Ovary (tissue), 9 donors: ENCODE measurements around the gene NLN. TPM values are rescaled to one million over a fixed set of nuclear protein-coding genes. Genes with fewer than 3 reads are reported as not detected.
"Not testable (repeated sequence)": the region's sequence is repeated elsewhere in the genome, so short reads cannot be mapped to it uniquely, and the experiment has no call there.

Source experiments
- DNase-seq, 5 donors: peaks; one replicate each; pipeline ENCODE4 v3.0.0-alpha.2; 2019 to 2020
- H3K27ac ChIP-seq, 2 donors: fragments of 200-600 bp; one replicate each; pipeline versions ENCODE4 v1.5.1 to v1.8.0; 2019 to 2022
- H3K27me3 ChIP-seq: fragments of 200-600 bp; one replicate; pipeline ENCODE4 v1.8.0; 2022
- H3K36me3 ChIP-seq: fragments of 200-600 bp; sonication (generic); one replicate; pipeline ENCODE4 v1.5.1; 2019
- H3K4me1 ChIP-seq: one replicate; pipeline ENCODE4 v1.8.1; 2013; ENCODE audit warnings: mild to moderate bottlenecking, moderate library complexity; ENCODE audit not compliant: insufficient read depth
- H3K4me3 ChIP-seq: fragments of 200-600 bp; sonication (generic); one replicate; pipeline ENCODE4 v1.5.1; 2017
- H3K9me3 ChIP-seq, 2 donors: fragments of 200-600 bp in 1 of 2; sonication (generic) in 1 of 2; one replicate each; pipeline versions ENCODE4 v1.5.1 to v1.8.1; 2013 to 2019; ENCODE audit warnings: mild to moderate bottlenecking in 1 of 2, moderate library complexity in 1 of 2
- EP300 ChIP-seq: sonication (generic); formaldehyde crosslinking; IDR thresholded peaks from one replicate; pipeline ENCODE4 v1.6.1; 2017; ENCODE audit warnings: antibody characterized with exemption
- POLR2A ChIP-seq: fragments of 450-650 bp; IDR thresholded peaks from one replicate; pipeline ENCODE4 v1.6.1; 2017; ENCODE audit warnings: antibody characterized with exemption, mild to moderate bottlenecking, moderate library complexity
- WGBS, 3 donors: extraction: QIAGEN DNeasy Blood & Tissue Kit in 1 of 3; methylation state at CpG; one replicate each; pipeline versions ENCODE4 v1.1.5 to v1.1.7; 2013 to 2017; 5-methylcytosine and 5-hydroxymethylcytosine counted together
- intact Hi-C, 4 donors: fragments of 100-400 bp; cut with DNase I; formaldehyde crosslinking; loops; one replicate each; pipeline versions ENCODE4 v1.11.0 to v1.15.1; 2022 to 2023
- polyA plus RNA-seq, 2 donors: library from polyadenylated mRNA; stranded (reverse); fragments of 200-250 nt in 1 of 2; fragments of 350-450 nt in 1 of 2; fragmentation: Illumina TruSeq in 1 of 2; extraction: RNeasy Lipid Tissue Mini Kit (QIAGEN cat#74804) in 1 of 2; gene quantifications; one replicate each; pipeline ENCODE4 v1.2.3, GENCODE V29; 2013 to 2014
- total RNA-seq, 7 donors: library from RNA; depleted of rRNA in 2 of 7; stranded (reverse); fragments of >200 nt in 2 of 7; fragmentation: NEBNext Ultra II Directional in 3 of 7; extraction: Animal tissue kit (Norgen Biotek cat#: 25700) in 3 of 7; gene quantifications; one replicate each; pipeline versions ENCODE4 v1.1.0 to v1.2.4, GENCODE V29; 2016 to 2023
- TF ChIP-seq, protein P1 (sequence below), 3 donors: fragments of 450-650 bp in 2 of 3; fragments of 200-600 bp in 1 of 3; IDR thresholded peaks; one replicate each; pipeline versions ENCODE4 v1.5.1 to v1.8.0; 2016 to 2022; ENCODE audit warnings: antibody characterized with exemption in 3 of 3, mild to moderate bottlenecking in 1 of 3
- donor health status: DM: no; HTN: no; CAD: no; lungs with moderate emphysema.
- donor health status: DM: no; HTN: no; CAD: no.
- donor health status: Bipolar disorder and iron deficiency.
- donor health status: DM: yes; HTN: yes; CAD: no.
- donor health status: DM: no; HTN: no; CAD: no.
- donor health status: DM: yes; HTN: yes; CAD: no.

The NLN gene
- total and polyA plus RNA-seq, 9 donors: 2.3 to 16.3 (median 8.2) TPM

DNA sequence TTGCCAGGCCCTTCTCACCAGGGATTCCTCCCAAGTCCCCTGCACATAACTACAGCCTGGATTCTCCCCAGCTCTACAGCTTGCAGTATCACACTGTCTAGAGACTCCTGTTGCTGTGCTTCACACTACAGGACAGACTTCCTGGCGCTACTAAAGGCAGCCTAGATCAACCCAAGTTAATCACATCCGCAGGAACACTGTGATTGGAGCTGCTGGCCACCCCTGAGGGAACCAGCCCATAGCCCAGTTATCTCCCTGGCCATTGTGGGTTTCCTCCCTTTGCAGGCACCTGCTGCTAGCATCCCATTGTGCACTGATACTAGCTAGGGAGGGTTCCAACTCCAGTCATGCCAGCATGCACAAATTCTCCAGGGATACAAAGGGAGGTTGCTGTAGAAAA is 53.5 kb downstream of the NLN start:
- no peaks in the 10 kb centered on the region for H3K36me3 ChIP-seq
- intact Hi-C loops: no loop called here

DNA sequence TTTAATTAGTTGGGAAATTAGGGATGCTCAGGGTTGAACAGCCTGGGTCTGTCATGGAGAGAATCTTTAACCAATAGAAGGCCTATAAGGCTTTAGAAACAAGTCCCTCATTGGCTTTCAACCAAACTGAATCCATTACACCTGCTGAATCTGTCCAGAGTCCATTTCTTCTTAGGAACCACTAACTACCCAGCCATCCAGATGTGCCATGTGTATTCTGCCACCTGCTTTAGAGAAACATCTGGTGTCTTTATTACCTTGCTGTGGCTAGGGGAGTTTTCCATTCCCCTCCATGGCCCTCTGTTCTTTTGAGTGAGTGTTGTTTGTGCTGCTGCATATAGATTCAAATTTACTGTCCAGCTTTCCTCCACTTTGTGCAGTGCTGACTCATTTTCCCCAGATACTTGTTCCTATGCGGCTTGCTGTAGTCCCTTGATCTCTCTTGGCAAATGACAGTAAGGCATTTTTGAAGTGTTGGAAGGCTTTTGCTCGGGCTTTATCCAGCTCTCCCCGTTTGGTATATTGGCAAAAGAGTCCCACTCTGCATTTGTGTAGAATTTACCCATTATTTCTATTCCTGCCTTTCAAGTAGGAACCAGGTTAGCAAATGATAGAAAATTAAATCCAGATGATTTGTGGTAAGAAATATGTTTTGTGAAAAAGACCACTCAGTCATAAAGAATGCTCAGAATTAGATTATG is 54.6 kb downstream of the NLN start:
- WGBS, 3 donors: 83 to 89% (median 88%) methylated on average over 3 of the region's 3 CpGs
- DNase-seq: no peak
- H3K36me3 ChIP-seq: no peaks in the 10 kb centered on the region
- TF ChIP-seq, protein P1, sequence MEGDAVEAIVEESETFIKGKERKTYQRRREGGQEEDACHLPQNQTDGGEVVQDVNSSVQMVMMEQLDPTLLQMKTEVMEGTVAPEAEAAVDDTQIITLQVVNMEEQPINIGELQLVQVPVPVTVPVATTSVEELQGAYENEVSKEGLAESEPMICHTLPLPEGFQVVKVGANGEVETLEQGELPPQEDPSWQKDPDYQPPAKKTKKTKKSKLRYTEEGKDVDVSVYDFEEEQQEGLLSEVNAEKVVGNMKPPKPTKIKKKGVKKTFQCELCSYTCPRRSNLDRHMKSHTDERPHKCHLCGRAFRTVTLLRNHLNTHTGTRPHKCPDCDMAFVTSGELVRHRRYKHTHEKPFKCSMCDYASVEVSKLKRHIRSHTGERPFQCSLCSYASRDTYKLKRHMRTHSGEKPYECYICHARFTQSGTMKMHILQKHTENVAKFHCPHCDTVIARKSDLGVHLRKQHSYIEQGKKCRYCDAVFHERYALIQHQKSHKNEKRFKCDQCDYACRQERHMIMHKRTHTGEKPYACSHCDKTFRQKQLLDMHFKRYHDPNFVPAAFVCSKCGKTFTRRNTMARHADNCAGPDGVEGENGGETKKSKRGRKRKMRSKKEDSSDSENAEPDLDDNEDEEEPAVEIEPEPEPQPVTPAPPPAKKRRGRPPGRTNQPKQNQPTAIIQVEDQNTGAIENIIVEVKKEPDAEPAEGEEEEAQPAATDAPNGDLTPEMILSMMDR (IDR thresholded peaks at IDR 0.05): no peak
- TF ChIP-seq EP300: no peak
- no peaks in the 10 kb centered on the region for H3K9me3 ChIP-seq
- no peak overlapping the region for H3K27ac ChIP-seq
- no peaks in the 10 kb centered on the region for H3K27me3 ChIP-seq
- no peak overlapping the region for H3K4me3 ChIP-seq
- intact Hi-C loops: no loop called here
- H3K4me1 ChIP-seq: peaks cover 1% of the 10 kb centered on the region

More for the DNA sequence above, 53.5 kb downstream of the NLN start:
- Histone ChIP-seq H3K4me3 (no peak overlapping the region), H3K27me3 (no peaks in the 10 kb centered on the region), H3K27ac (no peak overlapping the region), H3K4me1 (peaks cover 1% of the 10 kb centered on the region), H3K9me3 (no peaks in the 10 kb centered on the region)
- DNase-seq: no peak
- WGBS, 3 donors: 97 to 100% (median 99%) methylated on average over 2 of the region's 2 CpGs
- no peak for TF ChIP-seq EP300
- no peak for TF ChIP-seq POLR2A
- TF ChIP-seq, protein P1 (IDR thresholded peaks at IDR 0.05): no peak

DNA sequence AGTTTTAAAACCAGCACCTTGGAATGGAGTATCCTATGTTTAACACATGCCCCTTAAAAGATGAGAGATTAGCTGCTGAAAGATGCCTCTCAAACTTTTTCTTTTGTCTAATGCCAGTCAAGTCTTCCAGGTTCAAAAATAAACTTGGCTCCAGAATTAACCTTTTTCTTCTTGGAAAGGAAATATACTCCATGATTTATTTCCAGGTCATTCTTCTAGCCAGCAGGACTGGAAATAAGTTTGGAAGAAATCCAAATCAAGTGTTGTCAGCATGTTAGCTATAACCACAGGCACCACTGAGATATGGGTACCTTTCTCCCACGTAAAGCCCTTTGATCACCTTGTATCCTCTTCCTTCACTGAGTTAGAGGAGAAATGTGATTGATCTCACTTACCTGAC is 56.1 kb downstream of the NLN start:
- H3K4me1 ChIP-seq: peaks cover 1% of the 10 kb centered on the region
- no peak overlapping the region for H3K27ac ChIP-seq
- no peaks in the 10 kb centered on the region for H3K27me3 ChIP-seq
- WGBS, 3 donors: 42 to 61% (median 60%) methylated on average over 1 of the region's 1 CpG
- no peaks in the 10 kb centered on the region for H3K36me3 ChIP-seq
- intact Hi-C loops: no loop called here
- DNase-seq: no peak
- no peak overlapping the region for H3K4me3 ChIP-seq
- H3K9me3 ChIP-seq: no peaks in the 10 kb centered on the region
- TF ChIP-seq EP300 (no peak), POLR2A (no peak)
- TF ChIP-seq, protein P1 (IDR thresholded peaks at IDR 0.05): no peak

DNA sequence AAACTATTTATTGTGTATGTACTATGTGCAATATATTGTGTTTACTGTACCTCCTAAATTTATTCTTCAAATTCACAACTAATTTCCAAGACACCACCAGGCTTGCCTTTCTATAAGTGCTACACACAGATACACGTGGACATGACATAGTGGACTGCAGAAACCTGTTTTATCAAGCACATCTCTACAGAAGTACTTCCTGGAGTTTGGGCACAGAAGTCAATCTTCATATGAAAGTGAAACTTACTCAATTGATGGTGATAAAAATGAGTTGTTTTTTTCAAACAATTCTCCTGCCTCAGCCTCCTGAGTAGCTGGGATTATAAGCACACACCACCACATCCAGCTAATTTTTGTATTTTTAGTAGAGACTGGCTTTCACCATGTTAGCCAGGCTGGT is 57.6 kb downstream of the NLN start:
- no peak overlapping the region for H3K27ac ChIP-seq
- no peaks in the 10 kb centered on the region for H3K27me3 ChIP-seq
- no peaks in the 10 kb centered on the region for H3K36me3 ChIP-seq
- TF ChIP-seq, protein P1 (IDR thresholded peaks at IDR 0.05): no peak
- TF ChIP-seq EP300 (no peak), POLR2A (no peak)
- no peak overlapping the region for H3K4me3 ChIP-seq
- H3K9me3 ChIP-seq: no peaks in the 10 kb centered on the region
- no peaks in the 10 kb centered on the region for H3K4me1 ChIP-seq
- no peak for DNase-seq
- WGBS, 3 donors: 83 to 87% (median 83%) methylated on average over 1 of the region's 1 CpG
- intact Hi-C loops: no loop called here

DNA sequence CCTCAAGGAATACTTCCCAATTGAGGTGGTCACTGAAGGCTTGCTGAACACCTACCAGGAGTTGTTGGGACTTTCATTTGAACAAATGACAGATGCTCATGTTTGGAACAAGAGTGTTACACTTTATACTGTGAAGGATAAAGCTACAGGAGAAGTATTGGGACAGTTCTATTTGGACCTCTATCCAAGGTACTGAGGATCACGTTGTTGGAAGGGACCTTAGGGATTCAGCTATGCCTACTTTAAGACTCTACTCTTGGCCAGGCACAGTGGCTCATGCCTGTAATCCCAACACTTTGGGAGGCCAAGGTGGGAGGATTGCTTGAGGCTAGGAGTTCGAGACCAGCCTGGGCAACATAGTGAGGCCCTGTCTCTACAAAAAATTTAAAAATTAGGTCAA is 66.3 kb downstream of the NLN start:
- H3K4me3 ChIP-seq, DNase-seq, H3K4me1 ChIP-seq, intact Hi-C loops, H3K36me3 ChIP-seq, H3K27me3 ChIP-seq, H3K27ac ChIP-seq, H3K9me3 ChIP-seq: not testable (repeated sequence)
- WGBS, 3 donors: 94 to 98% (median 94%) methylated on average over 2 of the region's 2 CpGs
